Upper lobe of left lung (tissue), 4 donors: ENCODE data around the gene LPCAT1.

ENCODE experiments used
- CTCF ChIP-seq, 6 experiments: fragments of 450-650 bp in 4 of 6; fragments of 200-600 bp in 2 of 6; sonication (generic) in 2 of 6; IDR thresholded peaks; one replicate each; pipeline ENCODE4 v1.5.1; 2016 to 2019; ENCODE audit warnings: antibody characterized with exemption in 6 of 6
- EP300 ChIP-seq, 4 donors: sonication (generic); formaldehyde crosslinking; IDR thresholded peaks; one replicate each; pipeline ENCODE4 v1.5.1; 2017; ENCODE audit warnings: antibody characterized with exemption in 4 of 4, control low read depth in 2 of 4
- POLR2A ChIP-seq, 4 donors: fragments of 450-650 bp; IDR thresholded peaks; one replicate each; pipeline ENCODE4 v1.5.1; 2016 to 2017; ENCODE audit warnings: antibody characterized with exemption in 4 of 4, mild to moderate bottlenecking in 2 of 4
- POLR2AphosphoS5 ChIP-seq, 2 donors: sonication (generic); formaldehyde crosslinking; IDR thresholded peaks; one replicate each; pipeline ENCODE4 v1.5.1; 2017; ENCODE audit warnings: antibody characterized with exemption in 2 of 2

GRCh38 chr5:1479581-1480188 lies 44.1 kb downstream of the LPCAT1 start:
- TF ChIP-seq CTCF (IDR thresholded peaks at IDR 0.05) = peak; percentile 41 to 77 (median 70)
- peak in 2 of 4 donors; percentile 33 to 62 for TF ChIP-seq EP300 (IDR thresholded peaks at IDR 0.05)
- peak in 1 of 4 donors; percentile 40 for TF ChIP-seq POLR2A (IDR thresholded peaks at IDR 0.05)
- TF ChIP-seq POLR2AphosphoS5 (IDR thresholded peaks at IDR 0.05) = peak in 1 of 2 donors; percentile 65
